ENCODE data around the gene BLVRB. TPM values are rescaled to one million over a fixed set of nuclear protein-coding genes. Genes with fewer than 3 reads are reported as not detected.

BLVRB gene
- total and polyA plus RNA-seq, 9 of the 15 experiments (the other 6 are each of a cell fraction or from before 2014, with no cell fraction given) = 81.1 to 749 (median 331) TPM

- ATAC-seq = no peak
- Histone ChIP-seq H4K20me1 (replicated peaks; ENCODE audit: control insufficient read depth, insufficient read depth, low read length) (no peaks in the 10 kb centered on the region), H3K4me2 (ENCODE audit: insufficient read depth, low read length) (no peak overlapping the region; the same call in 1 of the 2 replicates), H3K9me3 (replicated peaks; ENCODE audit: control insufficient read depth, insufficient read depth, low read depth, low read length) (no peaks in the 10 kb centered on the region), H3K79me2 (ENCODE audit: control insufficient read depth, insufficient read depth, low read length) (peaks cover 41% of the 10 kb centered on the region), H3K27ac (ENCODE audit: extremely low read depth, low read depth, low read length) (no peak overlapping the region), H3K9me1 (ENCODE audit: control insufficient read depth, insufficient read depth, low read length) (no peaks in the 10 kb centered on the region), H3K27me3 (ENCODE audit: control insufficient read depth in 2 of 2, insufficient read depth in 2 of 2, low read length in 2 of 2) (no peaks in the 10 kb centered on the region), H3K9ac (ENCODE audit: insufficient read depth in 1 of 2, low read depth in 2 of 2, low read length in 2 of 2) (peak overlapping the region in 1 of 2 experiments; percentile 68; a peak in 1 of 4 replicates), H3K4me3 (no peak overlapping the region), H3K4me1 (replicated peaks in 1 of 2; ENCODE audit: control insufficient read depth in 2 of 2, insufficient read depth in 2 of 2, low read length in 2 of 2) (peaks cover 9 to 42% of the 10 kb centered on the region in 2 experiments; a peak in 4 of 5 replicates), H2AFZ (ENCODE audit: low read depth, low read length) (no peak overlapping the region), H3K36me3 (ENCODE audit: control insufficient read depth, insufficient read depth, low read length) (peaks cover 13% of the 10 kb centered on the region; the same call in 2 of the 3 replicates)
- ChIA-PET POLR2A (interaction anchor here (0.6 to 5.7 kb wide), 7 partner anchors 9 to 31 kb away, joined by 3 to 34 read pairs (median 6); partner anchors contain the start of gene PRX), CTCF (ENCODE audit: low intra/inter-chr PET ratio) (no interaction called here)
- DNase-seq (ENCODE audit: extremely low read depth in 1 of 4, low spot score in 3 of 4) = no peak
- 90% methylated on average over 29 of the region's 31 CpGs for whole genome bisulfite sequencing (ENCODE audit: insufficient coverage, low coverage, missing lambda C conversion rate)
- no TSS peak for BruUV-seq (replicated peaks)
- TF ChIP-seq RBFOX2 (IDR thresholded peaks at IDR 0.05; ENCODE audit: low read depth, low read length) (peak; percentile 58), ZNF778 (CRISPR knock-in tag; IDR thresholded peaks at IDR 0.05) (no peak), FIP1L1 (IDR thresholded peaks at IDR 0.05; ENCODE audit: low read depth, low read length, poor library complexity, severe bottlenecking) (peak; percentile 33), BRD4 (IDR thresholded peaks at IDR 0.05) (no peak), TAF1 (IDR thresholded peaks at IDR 0.05; ENCODE audit: control insufficient read depth, extremely low read depth, insufficient read depth, low read length, severe bottlenecking) (no peak), PPARD (CRISPR knock-in tag; IDR thresholded peaks at IDR 0.05) (no peak), CCNT2 (IDR thresholded peaks at IDR 0.05; ENCODE audit: borderline replicate concordance, extremely low read depth, insufficient read length, low read depth, low read length) (no peak), PURB (CRISPR knock-in tag; IDR thresholded peaks at IDR 0.05; ENCODE audit: low read depth) (no peak), HLTF (IDR thresholded peaks at IDR 0.05) (no peak), SMAD3 (CRISPR knock-in tag; conservative IDR thresholded peaks at IDR 0.05) (no peak), IFI16 (CRISPR knock-in tag; IDR thresholded peaks at IDR 0.05) (no peak), EP300 (IDR thresholded peaks at IDR 0.05; ENCODE audit: low read length) (no peak), CSDE1 (IDR thresholded peaks at IDR 0.05) (no peak), TRIM28 (IDR thresholded peaks at IDR 0.05) (no peak), NR3C1 (CRISPR knock-in tag; IDR thresholded peaks at IDR 0.05) (no peak), CBX2 (IDR thresholded peaks at IDR 0.05; ENCODE audit: insufficient read depth, low read length, poor library complexity, severe bottlenecking) (no peak), RBM14 (IDR thresholded peaks at IDR 0.05; ENCODE audit: borderline replicate concordance, insufficient read depth, low read depth, low read length) (0 out of 2 replicates have a peak, but pooled peaks have one; percentile 65), POLR2G (IDR thresholded peaks at IDR 0.05; ENCODE audit: low read depth, low read length) (0 out of 2 replicates have a peak, but pooled peaks have one; percentile 31), NCOR1 (IDR thresholded peaks at IDR 0.05) (no peak), USF1 (CRISPR knock-in tag; IDR thresholded peaks at IDR 0.05) (0 out of 2 replicates have a peak, but pooled peaks have one; percentile 8)
- no peak for FAIRE-seq
- intact Hi-C loops (cut with micrococcal nuclease) = no loop called here
- in situ Hi-C loops (cut with MboI) = no loop called here
These were observed 42.6 kb downstream of the BLVRB start for GRCh38 chr19:40422748-40423566.

Data from K562 (cell line).